22Rv1 (cell line): ENCODE results near the gene ABTB2.

Source experiments
- ZFX ChIP-seq: fragments of 450-650 bp; IDR thresholded peaks from 2 replicates; pipeline ENCODE4 v1.6.1; 2017; ENCODE audit warnings: antibody characterized with exemption, borderline replicate concordance
- TF ChIP-seq, protein P1 (sequence below): fragments of 450-650 bp; IDR thresholded peaks from 2 replicates; pipeline ENCODE4 v1.5.1; 2017; ENCODE audit warnings: mild to moderate bottlenecking

DNA sequence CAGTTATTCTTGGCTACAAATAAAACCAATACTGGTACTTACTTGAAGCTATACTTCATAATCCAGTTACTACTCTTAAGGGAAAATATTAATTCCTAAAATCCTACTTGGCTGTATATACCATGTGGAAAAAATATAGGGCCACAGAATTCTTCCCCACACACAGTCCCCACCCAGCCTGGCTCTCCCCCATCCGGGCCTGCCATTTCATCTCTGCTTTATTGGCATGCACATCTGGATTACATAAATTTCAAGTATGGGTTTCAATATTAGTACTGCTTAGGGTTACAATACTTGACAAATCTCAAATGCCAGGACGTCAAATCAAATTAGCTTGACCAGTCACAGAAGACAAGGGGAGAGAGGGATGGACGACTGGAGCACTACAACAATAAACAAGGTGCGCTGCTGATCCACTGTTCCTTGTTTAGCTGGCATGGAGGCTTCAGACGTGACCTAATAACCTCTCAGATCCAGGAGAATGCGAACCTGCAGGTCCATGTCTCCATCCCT, 81.4 kb downstream of the ABTB2 start:
- TF ChIP-seq, protein P1, sequence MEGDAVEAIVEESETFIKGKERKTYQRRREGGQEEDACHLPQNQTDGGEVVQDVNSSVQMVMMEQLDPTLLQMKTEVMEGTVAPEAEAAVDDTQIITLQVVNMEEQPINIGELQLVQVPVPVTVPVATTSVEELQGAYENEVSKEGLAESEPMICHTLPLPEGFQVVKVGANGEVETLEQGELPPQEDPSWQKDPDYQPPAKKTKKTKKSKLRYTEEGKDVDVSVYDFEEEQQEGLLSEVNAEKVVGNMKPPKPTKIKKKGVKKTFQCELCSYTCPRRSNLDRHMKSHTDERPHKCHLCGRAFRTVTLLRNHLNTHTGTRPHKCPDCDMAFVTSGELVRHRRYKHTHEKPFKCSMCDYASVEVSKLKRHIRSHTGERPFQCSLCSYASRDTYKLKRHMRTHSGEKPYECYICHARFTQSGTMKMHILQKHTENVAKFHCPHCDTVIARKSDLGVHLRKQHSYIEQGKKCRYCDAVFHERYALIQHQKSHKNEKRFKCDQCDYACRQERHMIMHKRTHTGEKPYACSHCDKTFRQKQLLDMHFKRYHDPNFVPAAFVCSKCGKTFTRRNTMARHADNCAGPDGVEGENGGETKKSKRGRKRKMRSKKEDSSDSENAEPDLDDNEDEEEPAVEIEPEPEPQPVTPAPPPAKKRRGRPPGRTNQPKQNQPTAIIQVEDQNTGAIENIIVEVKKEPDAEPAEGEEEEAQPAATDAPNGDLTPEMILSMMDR: no peak
- no peak for TF ChIP-seq ZFX
